Adrenal gland (tissue), 5 donors: ENCODE measurements around the gene GLIS1.

Experiments
- CTCF ChIP-seq, 6 experiments: fragments of 450-650 bp in 4 of 6; fragments of 200-600 bp in 2 of 6; sonication (generic) in 1 of 6; IDR thresholded peaks; 1 replicate in 5 of 6; 2 replicates in 1 of 6; pipeline versions ENCODE4 v1.5.1 to v1.8.0; 2016 to 2021; ENCODE audit warnings: antibody characterized with exemption in 6 of 6, mild to moderate bottlenecking in 2 of 6, moderate library complexity in 1 of 6
- POLR2A ChIP-seq, 2 donors: fragments of 450-650 bp; IDR thresholded peaks; one replicate each; pipeline ENCODE4 v1.6.1; 2017; ENCODE audit warnings: antibody characterized with exemption in 2 of 2, mild to moderate bottlenecking in 2 of 2, moderate library complexity in 1 of 2
- donor health status: DM: no; HTN: no; CAD: no.

- TF ChIP-seq CTCF (IDR thresholded peaks at IDR 0.05), result no peak
- no peak for TF ChIP-seq POLR2A (IDR thresholded peaks at IDR 0.05)
Observed at GRCh38 chr1:53627666-53628065, 111.3 kb downstream of the GLIS1 start.
